Measurements from ENCODE around the gene HAUS3.
"Not testable (repeated sequence)": the region's sequence is repeated elsewhere in the genome, so short reads cannot be mapped to it uniquely, and the experiment has no call there.

The HAUS3 gene

DNA sequence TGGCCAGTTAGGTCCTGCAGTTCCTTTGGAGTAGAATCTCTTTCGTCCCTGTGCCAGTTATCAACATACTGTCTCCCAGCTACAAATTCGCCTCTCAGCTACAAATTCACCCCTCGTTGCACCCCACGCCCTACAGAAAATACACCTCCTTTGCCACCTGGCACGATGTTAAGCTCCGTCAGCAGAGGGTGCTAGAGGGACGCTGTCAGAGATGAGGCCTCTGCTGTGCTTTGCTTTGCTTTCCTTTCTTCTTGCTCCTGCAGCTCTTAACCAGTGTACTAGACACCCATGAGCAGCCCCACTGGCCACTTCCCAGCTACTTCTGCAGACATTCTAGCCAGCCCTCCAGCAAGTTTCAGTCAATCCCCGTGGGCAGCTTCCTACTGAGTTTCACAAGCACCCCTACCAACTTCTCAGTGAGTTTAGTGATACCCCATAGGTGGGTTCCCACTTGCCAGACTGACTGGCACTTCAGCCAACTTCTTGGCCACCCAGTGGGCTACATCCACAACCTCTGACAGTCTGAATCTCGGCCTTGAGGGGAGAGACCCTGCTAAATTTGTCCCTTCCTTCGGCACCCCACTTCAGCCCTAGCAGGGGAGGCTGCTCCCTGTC is 21.8 kb downstream of the HAUS3 start:
- Histone ChIP-seq H3K9ac (ENCODE audit: insufficient read length) (no peak overlapping the region), H3K36me3 (ENCODE audit: insufficient read depth, low read length) (peaks cover 9% of the 10 kb centered on the region; the same call in 1 of the 2 replicates), H3K9me3 (ENCODE audit: low read depth, low read length) (no peaks in the 10 kb centered on the region), H3K27ac (0 out of 2 replicates have a peak overlapping the region, but pooled peaks have one; percentile 30), H3K4me3 (no peak overlapping the region)
- TF ChIP-seq FOXP2 (optimal IDR thresholded peaks at IDR 0.05; ENCODE audit: control extremely low read depth, extremely low read length, insufficient read depth) (no peak), POLR2AphosphoS5 (IDR thresholded peaks at IDR 0.05; ENCODE audit: borderline replicate concordance, low read depth, low read length) (no peak), EZH2 (IDR thresholded peaks at IDR 0.05) (no peak)
- peak; percentile 26 for DNase-seq (ENCODE audit: low read depth, low spot score)

DNA sequence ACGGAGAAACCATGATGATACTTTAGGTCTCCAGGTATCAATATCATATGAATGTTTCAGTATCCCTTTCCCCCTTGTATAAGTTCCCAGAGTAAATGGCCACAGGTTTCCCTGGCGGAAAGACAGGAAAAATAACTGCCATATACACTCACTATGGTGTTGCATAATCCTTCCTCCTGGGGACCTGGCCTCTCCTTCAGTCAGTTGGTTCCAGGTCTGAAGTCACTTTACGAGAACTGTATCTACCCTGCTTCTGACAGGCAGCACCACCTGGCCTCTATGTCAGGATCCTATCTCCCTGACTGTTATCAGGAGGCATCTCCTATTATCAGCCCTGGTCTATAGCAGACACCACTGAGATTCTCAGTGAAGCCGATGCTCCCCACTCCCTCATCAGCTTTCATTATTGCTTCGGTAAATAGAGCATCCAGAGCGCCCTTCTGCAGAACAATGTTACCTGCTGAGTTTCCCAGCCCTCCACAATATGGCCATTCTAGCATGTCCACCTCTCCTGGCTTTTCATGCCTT is 22.6 kb downstream of the HAUS3 start:
- no peak for DNase-seq (ENCODE audit: low read depth, low spot score)
- no peaks in the 10 kb centered on the region for H3K9me3 ChIP-seq (ENCODE audit: low read depth, low read length)
- H3K4me3 ChIP-seq, result no peak overlapping the region
- peaks cover 9% of the 10 kb centered on the region; the same call in 1 of the 2 replicates for H3K36me3 ChIP-seq (ENCODE audit: insufficient read depth, low read length)
- H3K9ac ChIP-seq (ENCODE audit: insufficient read length), result no peak overlapping the region
- TF ChIP-seq FOXP2 (optimal IDR thresholded peaks at IDR 0.05; ENCODE audit: control extremely low read depth, extremely low read length, insufficient read depth) (no peak), EZH2 (IDR thresholded peaks at IDR 0.05) (no peak), POLR2AphosphoS5 (IDR thresholded peaks at IDR 0.05; ENCODE audit: borderline replicate concordance, low read depth, low read length) (no peak)
- H3K27ac ChIP-seq, result no peak overlapping the region

DNA sequence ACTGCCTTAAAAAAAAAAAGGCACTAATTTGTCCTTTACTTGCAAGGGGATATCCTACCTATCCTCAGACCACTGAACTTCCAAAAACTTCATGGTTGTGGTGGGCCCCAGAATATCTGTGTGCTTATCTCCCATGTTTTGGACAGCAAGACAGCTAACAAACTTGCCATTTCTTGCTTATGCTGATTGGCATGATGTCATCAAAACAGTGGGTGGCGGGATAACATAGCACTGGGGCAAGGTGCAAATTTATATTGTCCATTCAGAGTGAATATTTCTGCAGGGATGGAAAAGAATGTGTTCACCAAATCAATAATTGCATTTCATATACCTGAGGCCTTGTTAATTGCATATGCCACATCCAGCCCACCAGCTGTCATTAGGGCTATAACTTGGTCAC is 23.5 kb downstream of the HAUS3 start:
- H3K36me3 ChIP-seq (ENCODE audit: insufficient read depth, low read length), result peaks cover 7% of the 10 kb centered on the region; the same call in 1 of the 2 replicates
- no peak for TF ChIP-seq EZH2 (IDR thresholded peaks at IDR 0.05)
- TF ChIP-seq FOXP2 (optimal IDR thresholded peaks at IDR 0.05; ENCODE audit: control extremely low read depth, extremely low read length, insufficient read depth), result no peak
- TF ChIP-seq POLR2AphosphoS5 (IDR thresholded peaks at IDR 0.05; ENCODE audit: borderline replicate concordance, low read depth, low read length), result no peak
- H3K9me3 ChIP-seq (ENCODE audit: low read depth, low read length), result no peaks in the 10 kb centered on the region
- H3K27ac ChIP-seq, result no peak overlapping the region
- no peak overlapping the region for H3K9ac ChIP-seq (ENCODE audit: insufficient read length)
- no peak overlapping the region for H3K4me3 ChIP-seq
- DNase-seq (ENCODE audit: low read depth, low spot score), result no peak

DNA sequence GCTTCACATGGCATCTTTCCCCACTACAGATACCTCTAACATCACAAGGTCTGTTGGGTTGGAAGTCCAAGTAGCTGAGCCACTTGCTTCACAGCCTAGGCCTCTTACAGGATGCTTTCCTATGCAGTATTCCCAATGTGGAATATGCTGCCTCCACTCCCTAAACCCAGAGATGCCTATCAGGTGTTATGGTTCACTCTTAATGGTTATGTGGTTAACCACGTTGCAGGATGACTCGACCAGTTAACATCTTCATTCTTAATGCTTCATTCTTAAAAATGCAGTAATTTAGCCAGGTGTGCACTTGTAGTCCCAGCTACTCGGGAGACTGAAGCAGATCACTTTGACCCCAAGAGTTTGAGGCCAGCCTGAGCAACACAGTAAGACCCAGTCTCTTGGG is 24.2 kb downstream of the HAUS3 start:
- TF ChIP-seq POLR2AphosphoS5 (IDR thresholded peaks at IDR 0.05; ENCODE audit: borderline replicate concordance, low read depth, low read length) (no peak), FOXP2 (optimal IDR thresholded peaks at IDR 0.05; ENCODE audit: control extremely low read depth, extremely low read length, insufficient read depth) (no peak), EZH2 (IDR thresholded peaks at IDR 0.05) (no peak)
- no peak overlapping the region for H3K4me3 ChIP-seq
- H3K27ac ChIP-seq, result no peak overlapping the region
- H3K9ac ChIP-seq (ENCODE audit: insufficient read length), result no peak overlapping the region
- no peak for DNase-seq (ENCODE audit: low read depth, low spot score)
- no peaks in the 10 kb centered on the region for H3K9me3 ChIP-seq (ENCODE audit: low read depth, low read length)
- H3K36me3 ChIP-seq (ENCODE audit: insufficient read depth, low read length), result peaks cover 3% of the 10 kb centered on the region; the same call in 1 of the 2 replicates

DNA sequence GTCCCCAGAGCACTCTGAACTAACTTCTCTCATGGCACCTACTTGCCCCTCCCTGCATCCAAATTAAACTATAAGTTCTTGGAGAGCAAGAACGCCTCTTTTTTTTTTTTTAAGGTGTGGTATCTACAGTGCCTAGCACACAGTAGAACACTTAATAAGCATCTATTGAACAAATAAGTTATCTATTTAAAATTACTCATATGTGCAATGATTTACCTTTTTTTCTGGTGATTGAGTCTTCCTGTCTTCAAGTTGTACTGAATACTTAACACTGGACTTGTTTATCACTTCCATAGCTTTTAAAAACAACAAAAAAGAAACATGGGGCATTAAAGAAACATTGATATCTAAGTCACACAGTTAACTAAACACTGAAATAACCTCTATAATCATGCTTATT is 29.1 kb downstream of the HAUS3 start:
- Histone ChIP-seq H3K27ac (no peak overlapping the region), H3K9ac (ENCODE audit: insufficient read length) (no peak overlapping the region), H3K4me3 (no peak overlapping the region), H3K36me3 (ENCODE audit: insufficient read depth, low read length) (no peaks in the 10 kb centered on the region), H3K9me3 (ENCODE audit: low read depth, low read length) (no peaks in the 10 kb centered on the region)
- TF ChIP-seq EZH2 (IDR thresholded peaks at IDR 0.05) (no peak), POLR2AphosphoS5 (IDR thresholded peaks at IDR 0.05; ENCODE audit: borderline replicate concordance, low read depth, low read length) (no peak), FOXP2 (optimal IDR thresholded peaks at IDR 0.05; ENCODE audit: control extremely low read depth, extremely low read length, insufficient read depth) (no peak)
- no peak for DNase-seq (ENCODE audit: low read depth, low spot score)

DNA sequence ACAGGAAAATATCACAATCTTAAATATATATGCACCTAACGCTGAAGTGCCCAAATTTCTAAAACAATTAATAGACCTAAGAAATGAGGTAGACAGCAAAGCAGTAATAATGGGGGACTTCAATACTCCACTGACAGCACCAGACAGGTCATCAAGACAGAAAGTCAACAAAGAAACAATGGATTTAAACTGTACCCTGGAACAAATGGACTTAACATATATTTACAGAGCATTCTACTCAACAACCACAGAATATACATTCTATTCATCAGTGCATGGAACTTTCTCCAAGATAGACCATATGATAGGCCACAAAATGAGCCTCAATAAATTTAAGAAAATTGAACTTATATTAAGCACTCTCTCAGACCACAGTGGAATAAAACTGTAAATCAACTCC is 39.1 kb downstream of the HAUS3 start:
- H3K36me3 ChIP-seq (ENCODE audit: insufficient read depth, low read length), result peaks cover 19% of the 10 kb centered on the region
- not testable (repeated sequence) for H3K27ac ChIP-seq; H3K9me3 ChIP-seq (ENCODE audit: low read depth, low read length); H3K9ac ChIP-seq (ENCODE audit: insufficient read length); DNase-seq (ENCODE audit: low read depth, low spot score); H3K4me3 ChIP-seq

DNA sequence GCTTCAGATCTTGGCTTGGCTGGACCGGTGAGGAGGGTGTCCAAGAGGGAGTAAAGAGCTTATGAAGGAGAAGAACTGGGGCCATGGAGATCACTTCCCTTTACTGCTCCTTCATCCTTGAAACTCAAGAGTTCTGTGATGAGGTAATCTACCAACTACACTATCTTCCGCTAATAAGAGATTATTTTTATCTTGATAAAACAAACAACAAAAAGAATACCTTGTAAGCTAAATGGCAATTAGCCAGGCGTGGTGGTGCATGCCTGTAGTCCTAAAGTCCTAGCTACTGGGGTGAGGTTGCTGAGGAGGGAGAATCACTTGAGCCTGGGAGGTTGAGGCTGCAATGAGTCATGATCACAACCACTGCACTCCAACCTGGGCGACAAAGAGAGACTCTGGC is 47.4 kb downstream of the HAUS3 start:
- Histone ChIP-seq H3K27ac (no peak overlapping the region), H3K9me3 (ENCODE audit: low read depth, low read length) (0 out of 2 replicates have a peak, but pooled peaks cover 3% of the 10 kb centered on the region), H3K36me3 (ENCODE audit: insufficient read depth, low read length) (peaks cover 19% of the 10 kb centered on the region), H3K9ac (ENCODE audit: insufficient read length) (no peak overlapping the region), H3K4me3 (no peak overlapping the region)
- TF ChIP-seq FOXP2 (optimal IDR thresholded peaks at IDR 0.05; ENCODE audit: control extremely low read depth, extremely low read length, insufficient read depth) (no peak), POLR2AphosphoS5 (IDR thresholded peaks at IDR 0.05; ENCODE audit: borderline replicate concordance, low read depth, low read length) (no peak), EZH2 (IDR thresholded peaks at IDR 0.05) (no peak)
- no peak for DNase-seq (ENCODE audit: low read depth, low spot score)

DNA sequence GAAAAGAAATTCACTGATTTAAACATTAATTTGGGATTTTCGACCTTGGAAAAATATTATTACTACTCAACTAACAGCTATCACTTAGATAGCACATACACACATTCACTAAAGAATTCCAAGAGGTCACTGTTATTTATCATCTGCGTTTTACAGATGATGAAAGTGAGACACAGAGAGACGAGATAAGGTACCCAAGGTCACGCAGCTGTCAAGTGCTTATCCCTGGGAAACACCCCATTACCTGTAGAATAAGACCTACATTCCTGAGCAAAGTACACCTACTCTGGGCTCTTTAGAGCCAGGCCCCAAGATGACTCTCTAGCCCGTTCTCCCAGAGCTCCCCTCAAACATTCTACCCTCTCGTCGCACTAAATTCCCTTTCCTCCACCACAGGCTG is 48.6 kb downstream of the HAUS3 start:
- Histone ChIP-seq H3K27ac (no peak overlapping the region), H3K9me3 (ENCODE audit: low read depth, low read length) (no peaks in the 10 kb centered on the region), H3K4me3 (no peak overlapping the region), H3K36me3 (ENCODE audit: insufficient read depth, low read length) (peaks cover 13% of the 10 kb centered on the region), H3K9ac (ENCODE audit: insufficient read length) (no peak overlapping the region)
- no peak for DNase-seq (ENCODE audit: low read depth, low spot score)
- TF ChIP-seq EZH2 (IDR thresholded peaks at IDR 0.05), result no peak
- TF ChIP-seq FOXP2 (optimal IDR thresholded peaks at IDR 0.05; ENCODE audit: control extremely low read depth, extremely low read length, insufficient read depth), result no peak
- no peak for TF ChIP-seq POLR2AphosphoS5 (IDR thresholded peaks at IDR 0.05; ENCODE audit: borderline replicate concordance, low read depth, low read length)

DNA sequence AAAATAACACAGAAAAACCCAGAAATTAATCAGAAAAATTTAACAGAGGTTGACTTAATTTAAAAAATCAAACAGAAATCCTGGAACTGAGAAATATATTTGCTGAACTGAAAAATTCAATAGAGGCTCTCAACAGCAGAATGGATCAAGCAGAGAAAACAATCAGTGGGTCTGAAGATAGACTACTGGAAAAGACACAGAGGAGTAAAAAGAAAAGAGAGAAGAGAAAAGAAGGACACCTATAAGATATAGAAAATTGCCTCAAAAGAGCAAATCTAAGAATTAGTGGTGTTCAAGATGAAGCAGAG is 55.1 kb downstream of the HAUS3 start:
- Histone ChIP-seq H3K27ac (no peak overlapping the region), H3K9ac (ENCODE audit: insufficient read length) (no peak overlapping the region), H3K4me3 (no peak overlapping the region), H3K36me3 (ENCODE audit: insufficient read depth, low read length) (peaks cover 6% of the 10 kb centered on the region; the same call in 1 of the 2 replicates), H3K9me3 (ENCODE audit: low read depth, low read length) (no peaks in the 10 kb centered on the region)
- no peak for TF ChIP-seq POLR2AphosphoS5 (IDR thresholded peaks at IDR 0.05; ENCODE audit: borderline replicate concordance, low read depth, low read length)
- TF ChIP-seq FOXP2 (optimal IDR thresholded peaks at IDR 0.05; ENCODE audit: control extremely low read depth, extremely low read length, insufficient read depth), result no peak
- no peak for TF ChIP-seq EZH2 (IDR thresholded peaks at IDR 0.05)
- DNase-seq (ENCODE audit: low read depth, low spot score), result no peak

Measured in SK-N-MC (cell line).